B cell (primary cell): ENCODE data around the gene SLC37A1. TPM values are rescaled to one million over a fixed set of nuclear protein-coding genes. Genes with fewer than 3 reads are reported as not detected.

Experiments
- ATAC-seq: fragments of 200-7000 bp; cut with Tn5 transposase; one replicate; pipeline ENCODE4 v1.10.0; 2021; ENCODE audit warnings: low read depth, mild to moderate bottlenecking, moderate number of reproducible peaks, moderate library complexity
- CTCF ChIA-PET: fragments of 350-600 bp; sonication (Branson Sonifier 250); formaldehyde crosslinking; loops from one replicate; lab custom pipeline; 2021; ENCODE audit warnings: antibody characterized with exemption, inconsistent platforms; lab: Charles Lee
- POLR2A ChIA-PET: fragments of 350-600 bp; sonication (Branson Sonifier 250); formaldehyde crosslinking; loops from one replicate; lab custom pipeline; 2021; ENCODE audit warnings: antibody characterized with exemption; lab: Charles Lee
- DNase-seq: peaks from one replicate; pipeline ENCODE4 v3.0.0; 2013
- H2AFZ ChIP-seq: 2 replicates; pipeline ENCODE4 v1.6.1; 2012; ENCODE audit warnings: mild to moderate bottlenecking, low read depth, low read length; ENCODE audit not compliant: insufficient read depth, poor library complexity, severe bottlenecking
- H3K27ac ChIP-seq, 2 donors: 1 replicate in 1 of 2; 2 replicates in 1 of 2; pipeline ENCODE4 v1.5.1; 2012 to 2013; ENCODE audit warnings: low read length in 2 of 2, mild to moderate bottlenecking in 2 of 2, moderate library complexity in 1 of 2
- H3K27me3 ChIP-seq, 4 experiments: fragments of 200-600 bp in 1 of 4; sonication (generic) in 1 of 4; replicated peaks in 1 of 4; 1 replicate in 2 of 4; 2 replicates in 2 of 4; pipeline versions ENCODE4 v1.6.1 to v1.7.0; 2013 to 2016; ENCODE audit warnings: low read length in 3 of 4, mild to moderate bottlenecking in 2 of 4, mixed read lengths in 1 of 4, moderate library complexity in 1 of 4; ENCODE audit not compliant: insufficient read depth in 4 of 4, control insufficient read depth in 3 of 4; ENCODE audit errors: control extremely low read depth in 1 of 4
- H3K36me3 ChIP-seq, 2 experiments: replicated peaks in 1 of 2; 1 replicate in 1 of 2; 2 replicates in 1 of 2; pipeline versions ENCODE4 v1.6.1 to v1.7.1; 2013; ENCODE audit warnings: low read length in 1 of 2; ENCODE audit not compliant: insufficient read depth in 2 of 2, control insufficient read depth in 1 of 2; ENCODE audit errors: control extremely low read depth in 1 of 2, extremely low read depth in 1 of 2
- H3K4me1 ChIP-seq, 2 donors: fragments of 200-600 bp in 1 of 2; sonication (generic) in 1 of 2; 1 replicate in 1 of 2; 2 replicates in 1 of 2; pipeline versions ENCODE4 v1.5.1 to v1.6.1; 2013 to 2017; ENCODE audit warnings: low read length in 2 of 2; ENCODE audit not compliant: control insufficient read depth in 2 of 2, insufficient read depth in 2 of 2
- H3K4me2 ChIP-seq: replicated peaks from 2 replicates; pipeline ENCODE3; 2012; ENCODE audit warnings: mild to moderate bottlenecking, low read depth, low read length; ENCODE audit not compliant: poor library complexity, severe bottlenecking
- H3K4me3 ChIP-seq, 5 experiments: fragments of 200-600 bp in 1 of 5; sonication (generic) in 1 of 5; 1 replicate in 3 of 5; 2 replicates in 2 of 5; pipeline versions ENCODE4 v1.5.1 to v1.7.0; 2011 to 2016; ENCODE audit warnings: low read length in 4 of 5, mild to moderate bottlenecking in 4 of 5, low read depth in 2 of 5, control low read depth in 1 of 5, moderate library complexity in 1 of 5; ENCODE audit not compliant: insufficient read depth in 1 of 5; ENCODE audit errors: control extremely low read depth in 1 of 5, extremely low read depth in 1 of 5
- H3K79me2 ChIP-seq: fragments of 200-600 bp; sonication (generic); one replicate; pipeline ENCODE4 v1.6.0; 2016; ENCODE audit warnings: low read length; ENCODE audit not compliant: control insufficient read depth, insufficient read depth
- H3K9ac ChIP-seq: fragments of 200-600 bp; sonication (generic); 2 replicates; pipeline ENCODE4 v1.6.1; 2017; ENCODE audit warnings: mild to moderate bottlenecking, low read length, moderate library complexity
- H3K9me3 ChIP-seq, 3 donors: one replicate each; pipeline versions ENCODE4 v1.6.1 to v1.7.1; 2013; ENCODE audit warnings: low read length in 2 of 3; ENCODE audit not compliant: control insufficient read depth in 2 of 3, insufficient read depth in 1 of 3; ENCODE audit errors: control extremely low read depth in 1 of 3
- H4K20me1 ChIP-seq: 2 replicates; pipeline ENCODE4 v1.6.0; 2012; ENCODE audit warnings: mild to moderate bottlenecking, low read length; ENCODE audit not compliant: insufficient read depth, control insufficient read depth, poor library complexity, severe bottlenecking
- H3K27ac Mint-ChIP-seq: one replicate; pipeline ENCODE4 v1.8.0; 2021; ENCODE audit warnings: mixed read lengths
- H3K27me3 Mint-ChIP-seq: one replicate; pipeline ENCODE4 v1.8.0; 2021; ENCODE audit warnings: mixed read lengths
- H3K4me1 Mint-ChIP-seq: one replicate; pipeline ENCODE4 v1.8.0; 2021; ENCODE audit warnings: mixed read lengths
- H3K4me3 Mint-ChIP-seq: one replicate; pipeline ENCODE4 v1.8.0; 2021; ENCODE audit warnings: mixed read lengths
- H3K9me3 Mint-ChIP-seq: one replicate; pipeline ENCODE4 v1.8.0; 2022; ENCODE audit warnings: mixed read lengths; ENCODE audit not compliant: insufficient read depth
- CTCF ChIP-seq: fragments of 200-600 bp; IDR thresholded peaks from one replicate; pipeline ENCODE4 v1.8.0; 2022; ENCODE audit warnings: antibody characterized with exemption, mild to moderate bottlenecking
- EZH2 ChIP-seq: IDR thresholded peaks from 2 replicates; pipeline ENCODE4 v1.6.1; 2012; ENCODE audit warnings: borderline replicate concordance, low read depth, mild to moderate bottlenecking, moderate library complexity, low read length; ENCODE audit not compliant: insufficient read depth, poor library complexity, severe bottlenecking
- WGBS: methylation state at CpG from one replicate; pipeline ENCODE4 v1.1.5; 2013; ENCODE audit warnings: missing lambda C conversion rate; ENCODE audit not compliant: insufficient coverage; 5-methylcytosine and 5-hydroxymethylcytosine counted together
- intact Hi-C: fragments of 100-400 bp; cut with micrococcal nuclease; formaldehyde crosslinking; loops from one replicate; pipeline ENCODE4 v1.10.0; 2022
- polyA plus RNA-seq: library from polyadenylated mRNA; depleted of rRNA; stranded (reverse); fragments of >200 nt; gene quantifications from 2 replicates; pipeline ENCODE4 v1.2.3, GENCODE V29; 2012
- total RNA-seq, 2 donors: library from RNA; stranded (reverse); fragments of 120-200 nt in 1 of 2; gene quantifications; 1 replicate in 1 of 2; 2 replicates in 1 of 2; pipeline versions ENCODE4 v1.2.3 to v1.2.4, GENCODE V29; 2013 to 2022

Gene SLC37A1
- total and polyA plus RNA-seq, 2 donors (not counting 1 experiment from before 2014, with no cell fraction given) = 38.1 to 60.2 TPM

GRCh38 chr21:42505090-42505726 lies 8.4 kb upstream of the SLC37A1 start:
- POLR2A ChIA-PET = no interaction called here
- Histone ChIP-seq H3K4me1 (peaks cover 16 to 24% of the 10 kb centered on the region in 2 donors), H3K79me2 (no peaks in the 10 kb centered on the region), H3K9me3 (no peaks in the 10 kb centered on the region), H3K4me3 (no peak overlapping the region), H2AFZ (no peak overlapping the region), H3K9ac (no peak overlapping the region), H3K27me3 (no peaks in the 10 kb centered on the region), H4K20me1 (no peaks in the 10 kb centered on the region), H3K27ac (no peak overlapping the region), H3K36me3 (no peaks in the 10 kb centered on the region), H3K4me2 (no peak overlapping the region)
- intact Hi-C loops = no loop called here
- H3K27ac Mint-ChIP-seq = peak overlapping the region; percentile 4
- TF ChIP-seq CTCF = no peak
- TF ChIP-seq EZH2 = no peak
- H3K27me3 Mint-ChIP-seq = no peaks in the 10 kb centered on the region
- H3K4me1 Mint-ChIP-seq = peaks cover 19% of the 10 kb centered on the region
- H3K4me3 Mint-ChIP-seq = no peak overlapping the region
- peak; percentile 64 for DNase-seq
- CTCF ChIA-PET = interaction anchor here (1.8 kb wide), 1 partner anchor 11 kb away, joined by 6 read pairs; no protein-coding TSS in a partner anchor
- ATAC-seq = peak; percentile 87
- 34% methylated on average over 3 of the region's 3 CpGs for WGBS
- H3K9me3 Mint-ChIP-seq = no peaks in the 10 kb centered on the region

DNA sequence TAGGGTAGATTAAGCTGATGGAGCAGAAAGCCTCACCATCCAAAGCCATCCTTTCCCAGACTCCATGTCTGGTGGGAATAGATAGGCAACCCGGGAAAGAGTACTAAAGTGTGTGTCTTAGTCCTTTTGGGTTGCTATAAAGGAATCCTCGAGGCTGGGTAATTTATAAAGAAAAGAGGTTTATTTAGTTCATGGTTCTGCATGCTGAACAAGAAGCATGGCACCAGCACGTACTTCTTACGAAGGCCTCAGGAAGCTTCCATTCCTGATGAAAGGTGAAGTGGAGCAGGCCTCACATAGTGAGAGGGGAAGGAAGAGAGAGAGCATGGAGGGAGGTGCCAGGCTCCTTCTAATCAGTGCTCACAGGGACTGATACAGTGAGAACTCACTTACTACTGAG lies 6.2 kb upstream of the SLC37A1 start:
- CTCF ChIA-PET = interaction anchor here (1.0 kb wide), 1 partner anchor 20 kb away, joined by 4 read pairs; no protein-coding TSS in a partner anchor
- POLR2A ChIA-PET = no interaction called here
- intact Hi-C loops = no loop called here

More for the DNA sequence above, 6.2 kb upstream of the SLC37A1 start:
- H3K27ac Mint-ChIP-seq = no peak overlapping the region
- H3K27me3 Mint-ChIP-seq = no peaks in the 10 kb centered on the region
- Histone ChIP-seq H3K4me1 (peaks cover 16 to 24% of the 10 kb centered on the region in 2 donors), H3K9ac (no peak overlapping the region), H3K36me3 (no peaks in the 10 kb centered on the region), H2AFZ (no peak overlapping the region), H3K27me3 (no peaks in the 10 kb centered on the region), H3K79me2 (no peaks in the 10 kb centered on the region), H3K9me3 (no peaks in the 10 kb centered on the region), H3K4me2 (no peak overlapping the region), H3K27ac (no peak overlapping the region), H4K20me1 (no peaks in the 10 kb centered on the region), H3K4me3 (no peak overlapping the region)
- DNase-seq (no peak), ATAC-seq (no peak)
- no peak for TF ChIP-seq CTCF
- H3K4me3 Mint-ChIP-seq = no peak overlapping the region
- no peaks in the 10 kb centered on the region for H3K9me3 Mint-ChIP-seq
- 100% methylated on average over 4 of the region's 4 CpGs for WGBS
- H3K4me1 Mint-ChIP-seq = peaks cover 22% of the 10 kb centered on the region
